HG03025 (cell line): ENCODE data around the gene ICAM4.
A peak's percentile ranks its signal among the peaks of the same experiment; 100 is the strongest.
"Not testable (repeated sequence)": the region's sequence is repeated elsewhere in the genome, so short reads cannot be mapped to it uniquely, and the experiment has no call there.

Experiments
- ATAC-seq: cut with Tn5 transposase; IDR thresholded peaks from one replicate; pipeline ENCODE4 v1.9.1; 2021; ENCODE audit warnings: mild to moderate bottlenecking, moderate library complexity; ENCODE audit not compliant: unreplicated experiment, low FRiP score

Gene ICAM4, protein sequence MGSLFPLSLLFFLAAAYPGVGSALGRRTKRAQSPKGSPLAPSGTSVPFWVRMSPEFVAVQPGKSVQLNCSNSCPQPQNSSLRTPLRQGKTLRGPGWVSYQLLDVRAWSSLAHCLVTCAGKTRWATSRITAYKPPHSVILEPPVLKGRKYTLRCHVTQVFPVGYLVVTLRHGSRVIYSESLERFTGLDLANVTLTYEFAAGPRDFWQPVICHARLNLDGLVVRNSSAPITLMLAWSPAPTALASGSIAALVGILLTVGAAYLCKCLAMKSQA

GRCh38 chr19:10286803-10287737, at the start of gene ICAM4:
TSS of gene ICAM4 (plus strand) at chr19:10286955. CDS start at chr19:10287013, 58 bp downstream.
- no peak for ATAC-seq

- no peak for ATAC-seq
Measured at GRCh38 chr19:10237702-10238101, 49.1 kb upstream of the ICAM4 start.

GRCh38 chr19:10238172-10238783, 48.5 kb upstream of the ICAM4 start:
- no peak for ATAC-seq

DNA sequence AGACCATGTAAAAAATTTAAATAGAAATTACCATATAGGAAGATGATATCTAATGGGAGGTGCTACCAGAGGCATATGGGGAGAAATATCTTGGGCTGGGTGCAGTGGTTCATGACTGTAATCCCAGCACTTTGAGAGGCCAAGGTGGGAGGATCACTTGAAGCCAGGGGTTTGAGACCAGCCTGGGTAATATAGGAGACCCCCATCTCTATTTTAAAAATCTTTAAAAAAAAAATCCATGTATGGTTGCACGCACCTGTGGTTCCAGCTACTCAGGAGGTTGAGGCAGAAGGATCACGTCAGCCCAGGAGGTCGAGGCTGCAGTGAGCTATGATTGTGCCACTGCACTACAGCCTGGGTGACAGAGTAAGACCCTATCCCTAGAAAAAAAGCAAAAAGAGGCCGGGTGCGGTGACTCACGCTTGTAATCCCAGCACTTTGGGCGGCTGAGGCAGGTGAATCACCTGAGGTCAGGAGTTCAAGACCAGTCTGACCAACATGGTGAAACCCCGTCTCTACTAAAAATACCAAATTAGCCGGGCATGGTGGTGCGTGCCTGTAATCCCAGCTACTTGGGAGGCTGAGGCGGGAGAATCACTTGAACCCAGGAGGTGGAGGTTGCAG, 44.8 kb upstream of the ICAM4 start:
- ATAC-seq, result not testable (repeated sequence)

GRCh38 chr19:10243606-10244005, 43.1 kb upstream of the ICAM4 start:
- no peak for ATAC-seq

DNA sequence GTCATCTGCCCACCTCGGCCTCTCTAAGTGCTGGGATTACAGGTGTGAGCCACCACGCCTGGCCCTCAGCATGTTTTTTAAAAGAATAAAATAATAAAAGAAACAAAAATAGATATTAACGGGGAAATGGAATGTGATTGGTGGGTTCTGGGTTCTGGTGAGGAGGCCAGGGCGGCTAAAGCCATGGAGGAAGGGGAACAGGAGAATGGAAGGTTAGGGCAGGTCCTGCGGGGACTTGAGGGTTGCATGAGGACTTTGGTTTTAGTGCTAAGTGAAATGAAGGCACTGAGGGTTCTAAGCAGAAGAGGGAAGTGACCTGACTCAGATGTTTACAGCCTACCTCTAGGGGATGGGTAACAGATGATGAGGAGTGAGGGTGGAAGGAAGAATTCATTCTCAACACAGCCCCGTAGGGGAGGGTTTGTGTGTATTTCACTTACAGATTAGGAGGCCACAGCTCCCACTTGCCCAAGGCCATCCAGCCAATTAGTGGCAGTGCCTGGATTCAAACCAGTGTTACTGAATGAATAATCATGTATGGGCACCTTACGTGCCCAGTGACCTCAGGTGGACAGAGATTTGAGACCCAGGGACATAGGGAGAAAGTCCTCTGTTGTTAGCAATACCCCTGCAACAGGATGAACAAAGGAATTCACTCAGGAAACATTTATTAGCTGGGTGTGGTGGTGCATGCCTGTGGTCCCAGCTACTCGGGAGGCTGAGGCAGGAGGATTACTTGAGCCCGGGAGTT, 41.4 kb upstream of the ICAM4 start:
- ATAC-seq, result no peak

DNA sequence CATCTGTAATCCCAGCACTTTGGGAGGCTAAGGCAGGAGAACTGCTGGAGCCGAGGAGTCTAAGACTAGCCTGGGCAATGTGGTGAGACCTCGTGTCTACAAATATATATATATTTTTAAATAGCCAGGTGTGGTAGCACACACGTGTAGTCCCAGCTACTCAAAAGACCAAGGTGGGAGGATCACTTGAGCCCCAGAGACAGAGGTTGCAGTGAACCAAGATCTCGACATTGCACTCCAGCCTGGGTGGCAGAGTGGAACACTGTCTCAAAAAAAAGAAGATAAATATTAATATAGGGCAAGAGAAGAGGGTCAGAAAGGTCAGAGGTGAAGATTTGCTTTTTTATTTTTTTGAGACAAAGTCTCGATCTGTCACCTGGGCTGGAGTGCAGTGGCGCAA, 40.2 kb upstream of the ICAM4 start:
- ATAC-seq, result no peak

DNA sequence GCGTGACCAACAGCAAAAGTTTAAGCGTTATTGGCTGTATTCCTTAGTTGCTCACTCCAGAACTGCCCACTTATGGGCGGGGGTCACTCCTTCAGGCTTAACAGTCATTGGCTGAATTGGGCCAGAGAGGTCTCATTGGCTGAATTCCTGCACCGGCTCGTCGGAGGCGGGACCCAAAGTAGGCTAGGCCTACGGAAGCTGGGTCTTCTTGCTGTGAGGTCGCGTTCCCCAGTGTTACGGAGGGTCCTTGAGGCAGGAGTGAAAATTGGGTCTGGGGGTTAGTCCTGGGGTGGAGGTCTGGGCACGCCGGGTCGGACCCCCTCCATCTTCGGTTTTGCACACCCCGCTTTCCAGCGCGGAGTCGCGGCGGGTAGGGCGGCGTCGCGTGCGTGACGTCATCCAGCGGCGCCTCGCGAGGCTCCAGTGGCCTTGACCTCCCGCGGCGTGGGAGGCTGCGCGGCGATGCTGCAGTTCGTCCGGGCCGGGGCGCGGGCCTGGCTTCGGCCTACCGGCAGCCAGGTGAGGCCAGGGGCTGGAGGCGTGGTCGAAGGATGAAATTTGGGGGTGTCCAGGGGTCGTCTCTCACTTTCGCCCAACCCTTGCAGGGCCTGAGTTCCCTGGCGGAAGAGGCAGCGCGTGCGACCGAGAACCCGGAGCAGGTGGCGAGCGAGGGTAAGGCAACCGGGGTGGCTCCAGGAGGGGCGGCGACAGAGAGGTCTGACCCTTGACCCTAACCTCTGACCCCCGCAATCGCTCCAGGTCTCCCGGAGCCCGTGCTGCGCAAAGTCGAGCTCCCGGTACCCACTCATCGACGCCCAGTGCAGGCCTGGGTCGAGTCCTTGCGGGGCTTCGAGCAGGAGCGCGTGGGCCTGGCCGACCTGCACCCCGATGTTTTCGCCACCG, 34.7 kb upstream of the ICAM4 start, which contains the start of gene MRPL4:
Gene MRPL4, plus strand, starts transcription at position 423 of the 903 bp plus-strand sequence. Its CDS starts 40 bp downstream, at position 463.
- ATAC-seq, result peak; percentile 70

- no peak for ATAC-seq
Measured at GRCh38 chr19:10252707-10253106, 34.0 kb upstream of the ICAM4 start.

DNA sequence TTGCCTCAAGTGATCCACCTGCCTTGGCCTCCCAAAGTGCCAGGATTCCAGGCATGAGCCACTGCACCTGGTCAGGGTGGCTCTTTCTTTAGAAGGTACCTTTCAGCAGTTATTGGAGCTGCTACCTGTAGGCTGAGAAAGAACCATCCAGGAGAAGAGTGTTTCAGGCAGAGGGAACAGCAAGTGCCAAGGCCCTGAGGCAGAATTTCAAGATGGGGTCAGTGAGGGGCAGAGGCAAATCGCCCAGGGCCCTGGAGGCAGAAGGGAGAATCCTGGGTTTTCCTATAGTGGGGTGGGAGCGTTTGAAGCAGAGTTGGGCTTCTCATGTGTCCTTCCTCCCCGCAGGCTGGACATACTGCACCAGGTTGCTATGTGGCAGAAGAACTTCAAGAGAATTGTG, 32.5 kb upstream of the ICAM4 start:
- ATAC-seq, result no peak

- no peak for ATAC-seq
Measured at GRCh38 chr19:10255358-10255757, 31.4 kb upstream of the ICAM4 start.

GRCh38 chr19:10256551-10256950, 30.2 kb upstream of the ICAM4 start:
- no peak for ATAC-seq

DNA sequence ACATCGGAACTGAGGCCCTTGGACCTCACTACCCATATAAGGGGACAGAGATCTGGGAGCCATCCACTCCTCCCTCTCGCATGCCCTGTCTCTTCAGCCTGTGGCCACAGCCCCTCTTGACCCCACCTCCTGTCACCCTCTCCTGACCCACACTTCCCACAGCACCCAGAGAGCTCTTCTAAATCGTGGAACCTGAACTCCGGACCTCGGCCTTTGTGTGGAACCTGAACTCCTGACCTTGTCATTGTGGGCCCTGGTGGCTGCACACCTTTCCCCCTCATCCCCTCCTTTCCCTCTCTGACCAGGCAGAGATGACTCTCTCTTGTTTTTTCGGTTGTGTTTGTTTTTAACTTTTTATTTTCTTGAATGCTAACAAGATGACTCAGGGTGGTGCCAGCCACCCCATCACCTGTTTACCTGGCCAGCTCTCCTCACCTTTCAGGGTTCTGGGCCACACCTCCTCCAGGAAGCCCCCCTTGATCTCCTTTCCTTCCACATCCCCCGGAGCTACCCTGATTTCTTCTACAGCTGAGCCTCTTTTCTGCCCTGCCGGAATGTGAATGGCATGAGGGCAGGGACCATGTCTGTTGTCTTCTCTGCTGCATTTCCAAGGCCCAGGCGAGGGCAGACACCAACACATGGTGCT, 29.7 kb upstream of the ICAM4 start:
- ATAC-seq, result no peak

- ATAC-seq, result no peak
Measured at GRCh38 chr19:10258080-10258710, 28.6 kb upstream of the ICAM4 start.

DNA sequence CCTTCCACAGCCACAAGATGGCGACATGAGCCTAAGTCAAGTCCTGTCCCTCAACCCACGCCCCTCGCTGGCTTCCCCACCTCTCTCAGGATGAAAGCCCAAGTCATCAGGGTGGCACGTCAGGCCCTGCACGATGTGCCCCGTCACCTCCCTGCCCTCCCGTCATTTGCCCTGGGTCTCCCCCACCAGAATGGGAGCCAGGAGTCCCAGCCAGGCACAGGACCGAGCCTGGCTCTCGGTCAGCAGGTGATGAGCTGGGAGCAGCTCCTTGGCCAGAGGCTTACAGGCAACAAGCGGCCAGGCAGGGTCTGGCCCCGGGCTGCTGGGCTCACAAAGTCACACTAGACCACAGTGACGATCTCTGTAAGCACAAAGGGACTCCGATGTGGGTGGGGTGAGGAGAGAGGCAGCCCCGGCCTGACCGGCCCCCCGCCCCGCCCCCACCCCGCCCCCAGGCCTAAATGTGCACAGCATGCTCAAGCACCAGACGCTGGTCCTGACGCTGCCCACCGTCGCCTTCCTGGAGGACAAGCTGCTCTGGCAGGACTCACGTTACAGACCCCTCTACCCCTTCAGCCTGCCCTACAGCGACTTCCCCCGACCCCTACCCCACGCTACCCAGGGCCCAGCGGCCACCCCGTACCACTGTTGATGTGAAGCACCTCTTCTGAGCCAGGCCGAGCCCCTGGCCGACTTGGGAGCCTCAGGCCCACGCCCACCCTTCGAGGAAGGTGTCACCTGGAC, 27.4 kb upstream of the ICAM4 start:
- no peak for ATAC-seq

DNA sequence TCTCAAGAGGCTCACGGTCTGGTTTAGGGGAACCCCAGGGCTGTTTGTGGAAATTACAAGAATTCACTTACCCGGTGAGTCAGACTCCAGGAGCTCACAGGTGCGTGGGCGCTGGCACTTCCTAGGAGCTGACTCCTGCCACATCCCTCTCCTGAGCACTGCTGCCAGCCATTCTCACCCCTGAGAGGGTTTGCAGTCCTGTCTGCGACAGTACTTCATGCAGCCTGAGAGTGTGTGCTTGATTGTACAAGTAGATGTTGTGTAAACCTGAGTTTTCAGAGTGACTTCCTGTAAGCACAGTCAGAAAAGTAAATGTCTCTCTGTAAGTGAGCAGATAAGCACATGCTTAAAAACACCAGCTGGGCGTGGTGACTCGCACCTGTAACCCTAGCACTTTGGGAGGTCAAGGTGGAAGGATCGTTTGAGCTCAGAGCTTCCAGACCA, 26.6 kb upstream of the ICAM4 start:
- no peak for ATAC-seq

DNA sequence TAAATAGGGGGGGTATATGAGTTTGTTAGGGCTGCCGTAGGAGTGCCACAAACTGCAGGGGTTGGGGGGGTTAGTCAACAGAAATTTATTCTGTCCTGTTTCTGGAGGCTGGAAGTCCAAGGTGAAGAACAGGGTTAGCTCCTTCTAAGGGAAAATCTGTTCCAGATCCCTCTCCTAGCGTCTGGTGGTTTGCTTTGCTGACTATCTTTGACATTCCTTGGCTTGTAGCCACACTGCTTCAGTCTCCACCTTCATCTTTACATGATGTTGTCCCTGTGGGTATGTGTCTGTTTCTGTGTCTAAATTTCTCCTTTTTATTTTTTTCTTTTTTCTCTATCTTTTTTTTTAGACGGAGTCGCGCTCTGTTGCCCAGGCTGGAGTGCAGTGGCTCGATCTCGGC, 24.0 kb upstream of the ICAM4 start:
- no peak for ATAC-seq
